HG03039 (cell line): ENCODE data around the gene CTSW.

Experiments used
- ATAC-seq: cut with Tn5 transposase; IDR thresholded peaks from one replicate; pipeline ENCODE4 v1.9.1; 2021; ENCODE audit warnings: mild to moderate bottlenecking, moderate library complexity; ENCODE audit not compliant: unreplicated experiment

Gene CTSW

GRCh38 chr11:65865550-65866172 is 14.0 kb upstream of the CTSW start:
- no peak for ATAC-seq

GRCh38 chr11:65866509-65867283 is 12.9 kb upstream of the CTSW start:
- ATAC-seq: no peak

- ATAC-seq: no peak
Observed at GRCh38 chr11:65867284-65868071, 12.2 kb upstream of the CTSW start.

GRCh38 chr11:65868076-65868667 is 11.5 kb upstream of the CTSW start:
- ATAC-seq: no peak

GRCh38 chr11:65868907-65869306 is 10.7 kb upstream of the CTSW start:
- no peak for ATAC-seq

- ATAC-seq: no peak
Observed at GRCh38 chr11:65869643-65870306, 9.9 kb upstream of the CTSW start.

- no peak for ATAC-seq
Observed at GRCh38 chr11:65870307-65870658, 9.4 kb upstream of the CTSW start.

GRCh38 chr11:65870706-65871681 is 8.6 kb upstream of the CTSW start:
- ATAC-seq: no peak

GRCh38 chr11:65871811-65872548 is 7.7 kb upstream of the CTSW start:
- no peak for ATAC-seq

- no peak for ATAC-seq
Observed at GRCh38 chr11:65872586-65873317, 6.9 kb upstream of the CTSW start, which contains the start of gene EFEMP2. EFEMP2 (minus strand) TSS chr11:65872800; CDS start chr11:65872354, 446 bp downstream.

- peak; percentile 77 for ATAC-seq
Observed at GRCh38 chr11:65873318-65874156, 6.1 kb upstream of the CTSW start.

GRCh38 chr11:65880027-65880426 is 390 bp downstream of the CTSW start:
- no peak for ATAC-seq

GRCh38 chr11:65880844-65881421 is 1.3 kb downstream of the CTSW start:
- no peak for ATAC-seq

- no peak for ATAC-seq
Observed at GRCh38 chr11:65882120-65883057, 2.8 kb downstream of the CTSW start.

- ATAC-seq: no peak
Observed at GRCh38 chr11:65883058-65883761, 3.6 kb downstream of the CTSW start.
